Stomach (tissue), 9 donors: ENCODE data around the gene NLRP6. TPM values are rescaled to one million over a fixed set of nuclear protein-coding genes. Genes with fewer than 3 reads are reported as not detected.
A peak's percentile ranks its signal among the peaks of the same experiment; 100 is the strongest.
"Not testable (repeated sequence)": the region's sequence is repeated elsewhere in the genome, so short reads cannot be mapped to it uniquely, and the experiment has no call there.

ENCODE experiments used
- DNase-seq, 2 donors: peaks; one replicate each; pipeline versions ENCODE4 v3.0.0 to v3.0.0-alpha.2; 2013 to 2019
- H3K27ac ChIP-seq, 5 donors: fragments of 200-600 bp in 4 of 5; sonication (generic) in 4 of 5; one replicate each; pipeline ENCODE4 v1.5.1; 2013 to 2019; ENCODE audit warnings: mild to moderate bottlenecking in 1 of 5, moderate library complexity in 1 of 5
- H3K27me3 ChIP-seq, 3 donors: fragments of 200-600 bp; sonication (generic); one replicate each; pipeline ENCODE4 v1.5.1; 2017 to 2019; ENCODE audit warnings: mixed run types in 1 of 3
- H3K36me3 ChIP-seq, 4 donors: fragments of 200-600 bp; sonication (generic); 1 replicate in 3 of 4; 2 replicates in 1 of 4; pipeline ENCODE4 v1.5.1; 2016 to 2019
- H3K4me1 ChIP-seq, 4 donors: fragments of 200-600 bp; sonication (generic); one replicate each; pipeline ENCODE4 v1.5.1; 2016 to 2019
- H3K4me3 ChIP-seq, 4 donors: fragments of 200-600 bp; sonication (generic) in 3 of 4; one replicate each; pipeline ENCODE4 v1.5.1; 2016 to 2019; ENCODE audit warnings: mild to moderate bottlenecking in 1 of 4
- H3K9me3 ChIP-seq, 4 donors: fragments of 200-600 bp; sonication (generic); one replicate each; pipeline ENCODE4 v1.5.1; 2016 to 2019
- EP300 ChIP-seq: sonication (generic); formaldehyde crosslinking; IDR thresholded peaks from one replicate; pipeline ENCODE4 v1.6.1; 2017; ENCODE audit warnings: antibody characterized with exemption
- POLR2A ChIP-seq, 4 donors: fragments of 450-650 bp; IDR thresholded peaks; one replicate each; pipeline ENCODE4 v1.6.1; 2016; ENCODE audit warnings: antibody characterized with exemption in 4 of 4, control low read depth in 2 of 4, mild to moderate bottlenecking in 1 of 4, moderate library complexity in 1 of 4
- POLR2AphosphoS5 ChIP-seq, 3 donors: sonication (generic); formaldehyde crosslinking; IDR thresholded peaks; one replicate each; pipeline ENCODE4 v1.6.1; 2016; ENCODE audit warnings: antibody characterized with exemption in 3 of 3
- WGBS, 5 donors: extraction: QIAGEN DNeasy Blood & Tissue Kit in 3 of 5; methylation state at CpG; one replicate each; pipeline versions ENCODE4 v1.1.5 to v1.1.7; 2013 to 2018; 5-methylcytosine and 5-hydroxymethylcytosine counted together
- intact Hi-C: fragments of 100-400 bp; cut with DNase I; formaldehyde crosslinking; loops from one replicate; pipeline ENCODE4 v1.15.1; 2023; ENCODE audit warnings: low total_unique reads
- polyA plus RNA-seq, 3 donors: library from polyadenylated mRNA; stranded (reverse); fragments of 200-250 nt; gene quantifications; one replicate each; pipeline ENCODE4 v1.2.3, GENCODE V29; 2013
- total RNA-seq, 5 donors: library from RNA; depleted of rRNA; stranded (reverse); fragments of >200 nt; gene quantifications; one replicate each; pipeline versions ENCODE4 v1.1.0 to v1.2.3, GENCODE V29; 2014 to 2016
- TF ChIP-seq, protein P1 (sequence below), 7 experiments: fragments of 450-650 bp in 4 of 7; fragments of 200-600 bp in 3 of 7; sonication (generic) in 3 of 7; IDR thresholded peaks; one replicate each; pipeline ENCODE4 v1.5.1; 2016 to 2019; ENCODE audit warnings: antibody characterized with exemption in 7 of 7, control low read depth in 2 of 7, mild to moderate bottlenecking in 1 of 7
- donor health status: healthy with polysubstance abuse.
- donor health status: Bipolar disorder and iron deficiency.
- donor health status: healthy.

The NLRP6 gene
- total and polyA plus RNA-seq, 8 donors: 0.08 to 3.6 (median 0.45) TPM; not detected in 3

DNA sequence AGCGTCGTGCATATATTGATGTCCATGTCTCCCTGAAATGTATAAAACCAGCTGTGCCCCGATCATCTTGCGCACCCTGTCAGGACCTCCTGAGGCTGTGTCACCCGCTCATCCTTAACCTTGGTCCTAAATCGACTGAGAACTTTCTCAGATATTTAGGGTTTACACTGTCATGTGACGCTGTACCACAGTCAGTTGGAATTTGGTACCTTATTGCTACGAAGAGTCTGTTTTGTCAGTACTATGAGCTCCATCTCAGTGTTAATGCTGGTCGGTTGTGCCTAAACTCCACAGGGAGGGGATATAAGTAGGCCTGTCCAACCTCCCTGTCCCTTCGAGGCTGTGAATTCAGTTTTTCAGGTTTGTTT, 27.6 kb downstream of the NLRP6 start:
- DNase-seq: no peak
- Histone ChIP-seq H3K27ac (peak overlapping the region in 3 of 5 donors; percentile 77 to 93 (median 92)), H3K27me3 (peaks cover 0 to 3% (median 0%) of the 10 kb centered on the region in 3 donors), H3K9me3 (no peaks in the 10 kb centered on the region), H3K36me3 (no peaks in the 10 kb centered on the region), H3K4me1 (peaks cover 6 to 48% (median 27%) of the 10 kb centered on the region in 4 donors), H3K4me3 (no peak overlapping the region)
- TF ChIP-seq EP300: no peak
- TF ChIP-seq, protein P1, sequence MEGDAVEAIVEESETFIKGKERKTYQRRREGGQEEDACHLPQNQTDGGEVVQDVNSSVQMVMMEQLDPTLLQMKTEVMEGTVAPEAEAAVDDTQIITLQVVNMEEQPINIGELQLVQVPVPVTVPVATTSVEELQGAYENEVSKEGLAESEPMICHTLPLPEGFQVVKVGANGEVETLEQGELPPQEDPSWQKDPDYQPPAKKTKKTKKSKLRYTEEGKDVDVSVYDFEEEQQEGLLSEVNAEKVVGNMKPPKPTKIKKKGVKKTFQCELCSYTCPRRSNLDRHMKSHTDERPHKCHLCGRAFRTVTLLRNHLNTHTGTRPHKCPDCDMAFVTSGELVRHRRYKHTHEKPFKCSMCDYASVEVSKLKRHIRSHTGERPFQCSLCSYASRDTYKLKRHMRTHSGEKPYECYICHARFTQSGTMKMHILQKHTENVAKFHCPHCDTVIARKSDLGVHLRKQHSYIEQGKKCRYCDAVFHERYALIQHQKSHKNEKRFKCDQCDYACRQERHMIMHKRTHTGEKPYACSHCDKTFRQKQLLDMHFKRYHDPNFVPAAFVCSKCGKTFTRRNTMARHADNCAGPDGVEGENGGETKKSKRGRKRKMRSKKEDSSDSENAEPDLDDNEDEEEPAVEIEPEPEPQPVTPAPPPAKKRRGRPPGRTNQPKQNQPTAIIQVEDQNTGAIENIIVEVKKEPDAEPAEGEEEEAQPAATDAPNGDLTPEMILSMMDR (IDR thresholded peaks at IDR 0.05): no peak
- TF ChIP-seq POLR2AphosphoS5 (IDR thresholded peaks at IDR 0.05): no peak
- no peak for TF ChIP-seq POLR2A (IDR thresholded peaks at IDR 0.05)
- intact Hi-C loops: no loop called here
- WGBS, 5 donors: 86 to 90% (median 88%) methylated on average over 10 of the region's 10 CpGs

DNA sequence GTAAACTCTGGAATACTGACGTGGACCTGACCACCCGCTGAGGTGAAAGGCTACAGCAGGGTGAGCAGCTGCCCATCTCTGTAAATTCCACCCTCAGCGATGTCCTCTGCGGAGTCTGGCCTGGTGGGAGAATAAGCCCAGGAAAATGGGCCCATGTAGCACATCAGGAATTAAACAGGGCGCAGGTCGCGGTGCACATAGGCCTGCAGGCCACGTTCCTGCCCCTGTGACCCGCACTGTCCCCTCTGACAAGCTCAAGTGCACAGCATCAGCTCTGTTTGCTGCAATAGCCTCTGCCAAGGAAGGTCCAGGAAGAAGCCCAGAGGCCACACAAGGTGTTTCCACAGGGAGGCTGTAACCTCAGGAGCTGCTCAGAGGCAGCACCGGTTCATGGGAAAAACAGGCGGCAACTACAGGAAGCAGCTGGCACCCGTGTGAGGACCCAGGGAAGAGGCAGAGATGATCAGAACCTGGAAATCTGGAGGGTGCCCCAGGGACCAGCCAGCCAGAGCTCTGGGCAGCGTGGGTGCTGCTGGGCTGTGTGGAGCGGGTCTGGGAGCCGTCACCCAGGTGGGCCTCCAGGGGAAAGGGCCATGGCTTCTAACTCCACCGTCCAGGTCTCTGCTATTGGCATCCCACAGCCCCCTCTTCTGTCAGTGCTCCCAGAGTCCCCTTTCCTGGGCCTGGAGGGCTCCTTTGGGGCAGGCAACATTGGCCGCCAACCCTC, 28.6 kb downstream of the NLRP6 start:
- WGBS, 5 donors: 85 to 94% (median 89%) methylated on average over 15 to 17 of the region's 17 CpGs
- peak overlapping the region; percentile 0 to 93 (median 80) for H3K27ac ChIP-seq
- H3K9me3 ChIP-seq: no peaks in the 10 kb centered on the region
- no peak for DNase-seq
- peaks cover 6 to 50% (median 28%) of the 10 kb centered on the region in 4 donors for H3K4me1 ChIP-seq
- H3K36me3 ChIP-seq: no peaks in the 10 kb centered on the region
- peak overlapping the region in 1 of 4 donors; percentile 56 for H3K4me3 ChIP-seq
- TF ChIP-seq POLR2A (IDR thresholded peaks at IDR 0.05) (no peak), EP300 (no peak), POLR2AphosphoS5 (IDR thresholded peaks at IDR 0.05) (no peak)
- TF ChIP-seq, protein P1 (IDR thresholded peaks at IDR 0.05): no peak
- intact Hi-C loops: no loop called here
- no peaks in the 10 kb centered on the region for H3K27me3 ChIP-seq

DNA sequence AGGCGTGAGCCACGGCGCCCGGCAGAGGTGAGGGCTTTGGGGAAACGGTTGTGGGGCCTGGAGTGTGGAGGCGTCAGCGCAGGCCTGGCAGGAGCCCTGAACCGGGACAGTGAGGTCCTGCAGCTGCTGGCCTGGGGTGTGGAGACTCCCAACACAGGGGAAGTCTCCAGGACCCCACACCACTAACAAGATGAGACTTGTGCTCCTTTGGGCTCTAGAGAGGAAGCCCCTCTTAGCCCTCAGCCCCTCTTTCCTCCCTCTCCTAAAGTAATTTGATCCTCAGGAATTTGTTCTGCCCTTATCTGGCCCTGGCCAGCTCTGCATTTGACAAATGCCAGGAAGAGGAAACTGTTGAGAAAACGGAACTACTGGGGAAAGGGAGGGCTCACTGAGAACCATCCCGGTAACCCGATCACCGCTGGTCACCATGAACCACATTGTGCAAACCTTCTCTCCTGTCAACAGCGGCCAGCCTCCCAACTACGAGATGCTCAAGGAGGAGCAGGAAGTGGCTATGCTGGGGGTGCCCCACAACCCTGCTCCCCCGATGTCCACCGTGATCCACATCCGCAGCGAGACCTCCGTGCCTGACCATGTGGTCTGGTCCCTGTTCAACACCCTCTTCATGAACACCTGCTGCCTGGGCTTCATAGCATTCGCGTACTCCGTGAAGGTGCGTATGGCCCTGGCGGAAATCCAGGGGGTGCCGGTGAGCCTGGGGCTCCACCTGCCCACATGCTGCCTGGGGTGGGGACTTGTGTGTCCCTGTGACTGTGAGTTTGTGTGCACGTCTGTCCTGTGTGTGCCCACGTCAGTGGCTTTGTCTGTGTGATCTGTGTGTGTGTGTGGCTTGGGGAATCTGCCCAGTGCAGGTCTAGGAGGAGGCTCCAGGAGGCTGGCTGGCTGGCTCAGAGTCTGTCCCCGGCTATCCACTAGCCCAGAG, 29.8 kb downstream of the NLRP6 start, which contains the start of gene IFITM2:
IFITM2 (plus strand) TSS at position 51 of the 943 bp plus-strand sequence; CDS start at position 428, 377 bp downstream.
- Histone ChIP-seq H3K4me3 (peak within 1 kb of the TSS; percentile 36 to 56 (median 52)), H3K4me1 (peaks cover 15 to 63% (median 34%) of the 10 kb centered on the region in 4 donors), H3K27ac (peak within 1 kb of the TSS; percentile 73 to 93 (median 80))
- DNase-seq: peak; percentile 61 to 84
- WGBS, 5 donors: 3 to 24% (median 9%) methylated on average over 6 to 28 of the region's 28 CpGs
- H3K36me3 ChIP-seq, H3K9me3 ChIP-seq, intact Hi-C loops, H3K27me3 ChIP-seq: not testable (repeated sequence)
- TF ChIP-seq, protein P1 (IDR thresholded peaks at IDR 0.05): peak in 1 of 7 experiments; percentile 15
- TF ChIP-seq POLR2AphosphoS5 (IDR thresholded peaks at IDR 0.05): peak; percentile 53 to 94 (median 93)

DNA sequence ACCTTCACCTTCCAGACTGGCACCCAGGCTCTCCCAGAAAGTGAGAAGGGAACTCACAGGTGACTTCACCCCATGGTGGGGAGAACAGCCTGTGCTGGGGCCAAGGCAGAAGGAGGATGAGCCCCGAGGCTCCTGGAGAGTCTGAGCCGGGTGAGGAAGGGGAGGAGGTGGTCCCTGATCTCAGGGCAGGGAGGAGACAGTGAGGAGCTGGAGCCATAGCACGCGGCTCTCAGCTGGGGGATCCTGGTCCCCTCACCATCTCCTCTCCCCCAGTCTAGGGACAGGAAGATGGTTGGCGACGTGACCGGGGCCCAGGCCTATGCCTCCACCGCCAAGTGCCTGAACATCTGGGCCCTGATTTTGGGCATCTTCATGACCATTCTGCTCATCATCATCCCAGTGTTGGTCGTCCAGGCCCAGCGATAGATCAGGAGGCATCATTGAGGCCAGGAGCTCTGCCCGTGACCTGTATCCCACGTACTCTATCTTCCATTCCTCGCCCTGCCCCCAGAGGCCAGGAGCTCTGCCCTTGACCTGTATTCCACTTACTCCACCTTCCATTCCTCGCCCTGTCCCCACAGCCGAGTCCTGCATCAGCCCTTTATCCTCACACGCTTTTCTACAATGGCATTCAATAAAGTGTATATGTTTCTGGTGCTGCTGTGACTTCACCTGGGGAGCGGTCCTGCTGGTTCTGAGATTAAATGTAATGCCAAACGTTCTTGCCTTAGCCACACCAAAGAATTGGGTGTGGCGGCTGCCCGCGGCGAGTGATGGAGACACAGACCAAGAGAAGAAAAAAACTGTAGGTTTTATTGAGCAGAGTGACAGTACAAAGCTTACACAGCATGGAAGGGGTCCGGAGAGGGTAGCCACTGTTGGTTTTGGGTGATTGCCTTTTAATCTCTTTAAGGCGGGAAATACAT, 30.8 kb downstream of the NLRP6 start:
- H3K27me3 ChIP-seq, intact Hi-C loops, H3K9me3 ChIP-seq, H3K36me3 ChIP-seq, DNase-seq: not testable (repeated sequence)
- peaks cover 20 to 70% (median 43%) of the 10 kb centered on the region in 4 donors for H3K4me1 ChIP-seq
- H3K27ac ChIP-seq: peak overlapping the region; percentile 70 to 93 (median 80)
- H3K4me3 ChIP-seq: peak overlapping the region; percentile 36 to 56 (median 52)
- 41 to 49% (median 44%) methylated on average over 20 to 23 of the region's 24 CpGs for WGBS, 5 donors
